Measurements from ENCODE around the gene ZNF385A. TPM values are rescaled to one million over a fixed set of nuclear protein-coding genes. Genes with fewer than 3 reads are reported as not detected.
A peak's percentile ranks its signal among the peaks of the same experiment; 100 is the strongest.

Gene ZNF385A
- total RNA-seq, 1 donor from 2014 or later, result 7.1 TPM

DNA sequence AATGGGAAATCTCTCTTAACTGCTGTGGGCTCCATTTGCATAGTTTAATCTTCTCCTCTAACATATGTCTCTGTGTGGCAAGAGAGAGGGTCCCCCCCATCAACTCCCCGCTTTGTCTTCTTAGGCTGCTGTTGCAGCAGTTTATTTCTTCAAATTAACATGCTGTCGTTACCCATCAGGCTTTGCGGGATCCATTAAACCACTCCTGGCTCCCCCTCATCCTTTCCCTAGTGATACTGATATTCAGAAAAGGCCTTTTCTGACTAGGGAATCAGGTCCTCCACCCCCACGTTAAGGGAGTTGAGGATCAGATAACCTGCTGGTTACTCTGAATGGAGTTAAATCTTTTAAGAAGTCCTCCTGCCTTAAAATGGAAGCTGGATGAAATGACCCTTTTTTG, 35.5 kb downstream of the ZNF385A start:
- Histone ChIP-seq H3K27ac (replicated peaks) (no peak overlapping the region), H3K4me1 (peaks cover 35% of the 10 kb centered on the region), H3K27me3 (ENCODE audit: low read depth) (no peaks in the 10 kb centered on the region), H3K36me3 (peaks cover 74% of the 10 kb centered on the region), H3K9me3 (replicated peaks) (no peaks in the 10 kb centered on the region), H3K4me3 (no peak overlapping the region)
- DNase-seq, result no peak
- intact Hi-C loops (cut with micrococcal nuclease), result no loop called here
- TF ChIP-seq, protein P1, sequence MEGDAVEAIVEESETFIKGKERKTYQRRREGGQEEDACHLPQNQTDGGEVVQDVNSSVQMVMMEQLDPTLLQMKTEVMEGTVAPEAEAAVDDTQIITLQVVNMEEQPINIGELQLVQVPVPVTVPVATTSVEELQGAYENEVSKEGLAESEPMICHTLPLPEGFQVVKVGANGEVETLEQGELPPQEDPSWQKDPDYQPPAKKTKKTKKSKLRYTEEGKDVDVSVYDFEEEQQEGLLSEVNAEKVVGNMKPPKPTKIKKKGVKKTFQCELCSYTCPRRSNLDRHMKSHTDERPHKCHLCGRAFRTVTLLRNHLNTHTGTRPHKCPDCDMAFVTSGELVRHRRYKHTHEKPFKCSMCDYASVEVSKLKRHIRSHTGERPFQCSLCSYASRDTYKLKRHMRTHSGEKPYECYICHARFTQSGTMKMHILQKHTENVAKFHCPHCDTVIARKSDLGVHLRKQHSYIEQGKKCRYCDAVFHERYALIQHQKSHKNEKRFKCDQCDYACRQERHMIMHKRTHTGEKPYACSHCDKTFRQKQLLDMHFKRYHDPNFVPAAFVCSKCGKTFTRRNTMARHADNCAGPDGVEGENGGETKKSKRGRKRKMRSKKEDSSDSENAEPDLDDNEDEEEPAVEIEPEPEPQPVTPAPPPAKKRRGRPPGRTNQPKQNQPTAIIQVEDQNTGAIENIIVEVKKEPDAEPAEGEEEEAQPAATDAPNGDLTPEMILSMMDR (IDR thresholded peaks at IDR 0.05; ENCODE audit: borderline replicate concordance), result no peak

DNA sequence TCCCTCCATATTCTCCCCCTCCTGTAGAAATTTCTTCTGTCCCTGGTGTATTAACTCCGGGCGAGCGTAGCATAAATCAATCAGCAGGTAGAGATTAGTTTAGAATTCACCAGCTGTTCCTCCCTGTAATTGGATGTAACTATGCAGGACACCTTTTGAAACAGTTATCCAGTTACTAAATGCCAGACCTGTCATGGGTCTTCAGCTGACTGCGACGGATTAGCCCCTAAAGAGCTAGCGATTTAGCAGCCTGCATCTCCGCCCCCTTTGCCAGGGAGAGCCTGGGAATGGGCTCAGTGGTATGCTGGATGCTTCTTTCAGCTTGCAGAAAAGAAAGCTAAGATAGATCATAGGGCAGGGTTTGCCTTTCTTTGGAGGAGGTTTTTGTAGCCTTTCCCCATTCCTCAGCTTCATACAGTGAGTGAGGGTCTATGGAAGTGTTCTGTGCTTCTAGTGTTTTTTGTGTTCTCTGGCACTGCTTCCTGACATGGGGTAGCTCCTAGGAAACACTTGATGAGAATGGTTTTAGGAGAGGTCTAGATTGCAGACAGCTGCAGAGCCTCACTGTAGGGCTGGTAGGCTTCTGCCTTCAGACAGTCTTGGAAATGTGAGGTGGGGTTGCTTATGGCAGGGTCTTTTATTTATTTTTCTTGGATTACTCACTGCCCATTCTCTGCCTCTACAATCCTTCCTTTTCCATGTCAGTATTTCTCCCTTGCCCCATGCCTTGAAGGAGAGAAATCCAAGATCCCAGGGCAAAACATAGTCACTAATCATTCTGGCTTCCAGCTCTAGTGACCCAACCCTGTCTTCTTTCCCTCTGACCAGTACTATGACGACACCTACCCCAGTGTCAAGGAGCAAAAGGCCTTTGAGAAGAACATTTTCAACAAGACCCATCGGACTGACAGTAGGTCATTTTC, 42.9 kb downstream of the ZNF385A start:
- peaks cover 64% of the 10 kb centered on the region for H3K36me3 ChIP-seq
- H3K9me3 ChIP-seq (replicated peaks), result no peaks in the 10 kb centered on the region
- DNase-seq, result no peak
- no peaks in the 10 kb centered on the region for H3K27me3 ChIP-seq (ENCODE audit: low read depth)
- H3K4me3 ChIP-seq, result no peak overlapping the region
- intact Hi-C loops (cut with micrococcal nuclease), result no loop called here
- TF ChIP-seq, protein P1 (IDR thresholded peaks at IDR 0.05; ENCODE audit: borderline replicate concordance), result no peak
- no peak overlapping the region for H3K27ac ChIP-seq (replicated peaks)
- H3K4me1 ChIP-seq, result peaks cover 28% of the 10 kb centered on the region

DNA sequence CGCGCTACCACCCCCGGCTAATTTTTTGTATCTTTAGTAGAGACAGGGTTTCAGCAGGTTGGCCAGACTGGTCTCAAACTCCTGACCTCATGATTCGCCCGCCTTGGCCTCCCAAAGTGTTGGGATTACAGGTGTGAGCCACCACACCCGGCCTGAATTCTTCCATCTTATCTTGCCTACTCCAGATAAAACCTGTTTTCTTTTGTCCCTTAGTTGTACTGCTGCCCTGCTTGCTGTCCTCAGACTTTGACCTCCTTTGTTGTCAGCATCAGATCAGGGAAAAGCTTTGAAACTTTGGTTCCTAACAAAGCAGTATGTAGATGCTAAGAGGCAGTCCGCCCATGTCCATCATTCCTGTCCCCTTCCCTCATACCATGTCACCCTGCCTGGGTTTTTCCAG, 43.7 kb downstream of the ZNF385A start:
- peaks cover 34% of the 10 kb centered on the region for H3K4me1 ChIP-seq

DNA sequence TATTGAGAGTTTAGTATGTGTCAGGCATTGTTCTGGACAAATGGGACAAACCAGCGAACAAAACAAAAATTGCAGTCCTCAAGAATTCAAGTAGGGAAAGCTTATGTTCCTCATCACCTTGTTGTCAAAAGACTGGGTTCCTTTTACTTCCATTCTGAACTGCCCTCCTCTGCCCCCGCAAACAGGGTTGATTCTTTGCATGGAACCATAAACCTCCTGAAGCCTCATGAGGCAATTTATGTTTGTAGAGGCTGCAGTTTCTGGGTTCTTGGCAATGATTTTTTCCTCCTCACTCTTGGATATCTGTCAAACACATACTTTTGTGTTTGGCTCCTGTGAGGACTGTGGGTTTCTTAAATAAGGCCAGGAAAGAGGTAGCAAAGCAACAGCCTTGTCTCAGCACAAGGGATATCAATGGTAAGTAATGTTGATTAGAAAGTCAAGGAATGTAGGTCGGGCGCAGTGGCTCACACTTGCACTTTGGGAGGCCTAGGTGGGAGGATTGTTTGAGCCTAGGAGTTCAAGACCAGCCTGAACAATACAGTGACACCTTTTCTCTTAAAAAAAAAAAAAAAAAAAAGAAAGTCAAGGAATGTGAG, 45.7 kb downstream of the ZNF385A start:
- peaks cover 49% of the 10 kb centered on the region for H3K4me1 ChIP-seq
- TF ChIP-seq, protein P1 (IDR thresholded peaks at IDR 0.05; ENCODE audit: borderline replicate concordance), result no peak
- no peak overlapping the region for H3K4me3 ChIP-seq
- no peaks in the 10 kb centered on the region for H3K9me3 ChIP-seq (replicated peaks)
- peak overlapping the region; percentile 72 for H3K27ac ChIP-seq (replicated peaks)
- intact Hi-C loops (cut with micrococcal nuclease), result no loop called here
- no peaks in the 10 kb centered on the region for H3K27me3 ChIP-seq (ENCODE audit: low read depth)
- DNase-seq, result no peak
- H3K36me3 ChIP-seq, result peaks cover 35% of the 10 kb centered on the region

More for the DNA sequence above, 43.7 kb downstream of the ZNF385A start:
- Histone ChIP-seq H3K36me3 (peaks cover 56% of the 10 kb centered on the region), H3K4me3 (no peak overlapping the region), H3K9me3 (replicated peaks) (no peaks in the 10 kb centered on the region), H3K27me3 (ENCODE audit: low read depth) (no peaks in the 10 kb centered on the region), H3K27ac (replicated peaks) (no peak overlapping the region)
- TF ChIP-seq, protein P1 (IDR thresholded peaks at IDR 0.05; ENCODE audit: borderline replicate concordance), result no peak
- no peak for DNase-seq
- intact Hi-C loops (cut with micrococcal nuclease), result no loop called here

DNA sequence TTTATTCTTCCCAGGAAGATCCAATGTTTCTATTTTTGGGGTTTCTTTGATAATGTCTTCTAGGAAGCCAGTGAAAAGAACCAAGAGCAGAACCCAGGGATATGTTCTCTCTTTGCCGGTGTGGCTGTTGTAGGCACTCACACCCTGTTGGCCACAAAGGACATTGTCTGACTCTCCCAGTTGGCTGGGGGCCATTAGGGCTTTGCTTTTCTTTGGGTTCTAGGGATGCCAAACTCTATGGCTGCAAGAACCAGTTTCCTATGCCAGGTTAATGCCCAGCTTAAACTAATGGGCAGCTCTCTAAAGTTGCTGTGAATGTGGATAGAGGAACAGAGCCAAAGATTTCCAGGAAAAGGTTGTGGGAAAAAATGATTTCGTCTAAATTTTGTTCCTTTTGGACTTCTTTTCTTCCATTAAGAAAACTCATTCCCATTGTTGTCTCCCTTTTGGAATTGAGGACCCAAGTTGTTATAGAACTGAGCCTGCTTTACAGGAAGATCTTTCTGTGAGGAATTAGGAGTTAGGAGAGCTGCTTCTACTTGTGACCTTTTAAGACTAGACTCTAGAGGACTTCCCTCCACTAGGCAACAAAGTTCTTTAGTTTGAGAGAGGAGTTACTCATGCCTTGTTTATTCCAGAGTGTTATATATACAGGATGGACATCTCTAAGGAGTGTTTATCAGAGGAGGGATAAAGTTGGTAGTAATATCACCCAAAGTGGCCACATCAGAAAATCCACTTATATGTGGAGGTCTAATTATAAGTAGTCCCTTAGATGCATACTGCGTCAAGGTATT, 46.5 kb downstream of the ZNF385A start:
- intact Hi-C loops (cut with micrococcal nuclease), result no loop called here
- TF ChIP-seq, protein P1 (IDR thresholded peaks at IDR 0.05; ENCODE audit: borderline replicate concordance), result no peak
- no peak overlapping the region for H3K4me3 ChIP-seq
- peaks cover 49% of the 10 kb centered on the region for H3K4me1 ChIP-seq
- peaks cover 28% of the 10 kb centered on the region for H3K36me3 ChIP-seq
- no peaks in the 10 kb centered on the region for H3K9me3 ChIP-seq (replicated peaks)
- DNase-seq, result no peak
- no peaks in the 10 kb centered on the region for H3K27me3 ChIP-seq (ENCODE audit: low read depth)
- peak overlapping the region; percentile 72 for H3K27ac ChIP-seq (replicated peaks)

Measured in left ventricle myocardium inferior (tissue), 1 donor.